ENCODE results near the gene CYP27C1. TPM values are rescaled to one million over a fixed set of nuclear protein-coding genes. Genes with fewer than 3 reads are reported as not detected.
"Not testable (repeated sequence)": the region's sequence is repeated elsewhere in the genome, so short reads cannot be mapped to it uniquely, and the experiment has no call there.

The CYP27C1 gene
- total RNA-seq, 1 experiment from 2014 or later: not detected

GRCh38 chr2:127216095-127216494 lies 4.0 kb downstream of the CYP27C1 start:
- Histone ChIP-seq H3K9me2 (ENCODE audit: insufficient read depth) (no peaks in the 10 kb centered on the region), H2AFZ (ENCODE audit: low read depth, low read length, poor library complexity, severe bottlenecking) (no peak overlapping the region), H3K27me3 (ENCODE audit: insufficient read depth, low read length) (no peaks in the 10 kb centered on the region), H3K27ac (ENCODE audit: low read depth, low read length) (no peak overlapping the region), H3K79me2 (ENCODE audit: insufficient read depth, low read length) (no peaks in the 10 kb centered on the region), H4K20me1 (ENCODE audit: insufficient read depth) (no peaks in the 10 kb centered on the region), H3K9ac (ENCODE audit: low read length) (no peak overlapping the region), H3K4me3 (replicated peaks in 1 of 2; ENCODE audit: low read depth in 1 of 2, low read length in 2 of 2) (no peak overlapping the region), H3K4me1 (ENCODE audit: control insufficient read depth in 1 of 2, insufficient read depth in 2 of 2, low read length in 2 of 2) (peaks cover 0 to 11% of the 10 kb centered on the region in 2 experiments; a peak in 1 of 4 replicates), H3K36me3 (ENCODE audit: control insufficient read depth in 1 of 2, insufficient read depth in 2 of 2, low read length in 2 of 2) (no peaks in the 10 kb centered on the region), H3K9me3 (ENCODE audit: control insufficient read depth in 1 of 2, insufficient read depth in 1 of 2, low read depth in 1 of 2, low read length in 2 of 2) (no peaks in the 10 kb centered on the region), H3K4me2 (ENCODE audit: low read length) (no peak overlapping the region)
- ChIA-PET POLR2A (no interaction called here), CTCF (interaction anchor here (2.3 kb wide), 1 partner anchor 19 kb away, joined by 10 read pairs; no protein-coding TSS in a partner anchor), RAD21 (ENCODE audit: low non-redundant PET in 1 of 2, low total read pairs in 2 of 2, uncharacterized antibody in 2 of 2, unreplicated experiment in 2 of 2) (no interaction called here)
- no peak for TF ChIP-seq JUND (IDR thresholded peaks at IDR 0.05)
- TF ChIP-seq POLR2A (IDR thresholded peaks at IDR 0.05; ENCODE audit: borderline replicate concordance, extremely low read depth, insufficient read depth, insufficient read length): no peak
- no peak for TF ChIP-seq ZFX (IDR thresholded peaks at IDR 0.05)
- no peak for TF ChIP-seq YY1 (IDR thresholded peaks at IDR 0.05; ENCODE audit: extremely low read depth, insufficient replicate concordance, low read depth, low read length)
- no peak for TF ChIP-seq REST (IDR thresholded peaks at IDR 0.05; ENCODE audit: low read depth)
- no peak for TF ChIP-seq SRF (IDR thresholded peaks at IDR 0.05; ENCODE audit: low read depth)
- TF ChIP-seq FOSL1 (IDR thresholded peaks at IDR 0.05; ENCODE audit: low read depth): no peak
- no peak for TF ChIP-seq EGR1 (IDR thresholded peaks at IDR 0.05; ENCODE audit: low read depth)
- no peak for TF ChIP-seq RAD21 (IDR thresholded peaks at IDR 0.05; ENCODE audit: low read depth)
- no peak for TF ChIP-seq MAX (IDR thresholded peaks at IDR 0.05)
- no peak for TF ChIP-seq ATF3 (IDR thresholded peaks at IDR 0.05)
- TF ChIP-seq ZNF274 (IDR thresholded peaks at IDR 0.05; ENCODE audit: low read depth, low read length): no peak
- TF ChIP-seq POLR2AphosphoS5 (IDR thresholded peaks at IDR 0.05; ENCODE audit: low read depth, low read length): no peak
- TF ChIP-seq SIN3A (IDR thresholded peaks at IDR 0.05; ENCODE audit: low read depth): no peak
- ATAC-seq: no peak
- intact Hi-C loops (cut with micrococcal nuclease): no loop called here
- BruUV-seq (replicated peaks): no TSS peak
- DNase-seq (ENCODE audit: low read depth, low spot score): no peak

- BruUV-seq (replicated peaks); H4K20me1 ChIP-seq (ENCODE audit: insufficient read depth); H3K79me2 ChIP-seq (ENCODE audit: insufficient read depth, low read length); H2AFZ ChIP-seq (ENCODE audit: low read depth, low read length, poor library complexity, severe bottlenecking); intact Hi-C loops (cut with micrococcal nuclease); H3K36me3 ChIP-seq (ENCODE audit: control insufficient read depth in 1 of 2, insufficient read depth in 2 of 2, low read length in 2 of 2); RAD21 ChIA-PET (ENCODE audit: low non-redundant PET in 1 of 2, low total read pairs in 2 of 2, uncharacterized antibody in 2 of 2, unreplicated experiment in 2 of 2); DNase-seq (ENCODE audit: low read depth, low spot score); H3K27ac ChIP-seq (ENCODE audit: low read depth, low read length); H3K27me3 ChIP-seq (ENCODE audit: insufficient read depth, low read length); H3K4me3 ChIP-seq (replicated peaks in 1 of 2; ENCODE audit: low read depth in 1 of 2, low read length in 2 of 2); H3K9me2 ChIP-seq (ENCODE audit: insufficient read depth); ATAC-seq; POLR2A ChIA-PET; H3K9me3 ChIP-seq (ENCODE audit: control insufficient read depth in 1 of 2, insufficient read depth in 1 of 2, low read depth in 1 of 2, low read length in 2 of 2); CTCF ChIA-PET; H3K9ac ChIP-seq (ENCODE audit: low read length); H3K4me2 ChIP-seq (ENCODE audit: low read length): not testable (repeated sequence)
- peaks cover 0 to 11% of the 10 kb centered on the region in 2 experiments; a peak in 1 of 4 replicates for H3K4me1 ChIP-seq (ENCODE audit: control insufficient read depth in 1 of 2, insufficient read depth in 2 of 2, low read length in 2 of 2)
Observed at GRCh38 chr2:127214201-127214600, 5.9 kb downstream of the CYP27C1 start.
